HG03139 (cell line): ENCODE results near the gene LRRN3.

Experiments used
- ATAC-seq: cut with Tn5 transposase; IDR thresholded peaks from one replicate; pipeline ENCODE4 v1.9.1; 2021; ENCODE audit not compliant: unreplicated experiment

The LRRN3 gene

GRCh38 chr7:111162692-111163091 is 71.8 kb downstream of the LRRN3 start:
- ATAC-seq = no peak

- ATAC-seq = no peak
Measured at GRCh38 chr7:111164442-111164841, 73.5 kb downstream of the LRRN3 start.

DNA sequence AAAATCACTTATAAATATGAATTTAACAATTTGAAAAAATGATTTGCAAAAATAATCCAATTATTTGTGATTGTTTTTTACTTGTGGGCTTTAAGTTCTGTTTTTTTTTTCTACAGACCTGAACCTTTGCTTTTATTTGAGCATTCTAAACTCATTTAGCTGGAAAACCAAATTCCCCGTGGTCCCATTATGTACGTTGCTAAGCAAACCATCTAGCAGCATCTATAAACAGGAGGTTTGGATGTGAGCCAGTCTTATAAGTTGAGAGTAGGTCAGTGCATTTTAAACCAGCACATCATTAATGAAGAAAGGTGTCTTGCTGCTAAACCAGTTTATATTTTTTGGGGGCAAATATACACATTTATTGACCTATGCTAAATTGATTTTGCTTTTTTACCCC is 77.3 kb downstream of the LRRN3 start:
- ATAC-seq = no peak

- no peak for ATAC-seq
Measured at GRCh38 chr7:111172564-111173257, 81.8 kb downstream of the LRRN3 start.

GRCh38 chr7:111173528-111173927 is 82.6 kb downstream of the LRRN3 start:
- no peak for ATAC-seq

- no peak for ATAC-seq
Measured at GRCh38 chr7:111173990-111174389, 83.1 kb downstream of the LRRN3 start.

DNA sequence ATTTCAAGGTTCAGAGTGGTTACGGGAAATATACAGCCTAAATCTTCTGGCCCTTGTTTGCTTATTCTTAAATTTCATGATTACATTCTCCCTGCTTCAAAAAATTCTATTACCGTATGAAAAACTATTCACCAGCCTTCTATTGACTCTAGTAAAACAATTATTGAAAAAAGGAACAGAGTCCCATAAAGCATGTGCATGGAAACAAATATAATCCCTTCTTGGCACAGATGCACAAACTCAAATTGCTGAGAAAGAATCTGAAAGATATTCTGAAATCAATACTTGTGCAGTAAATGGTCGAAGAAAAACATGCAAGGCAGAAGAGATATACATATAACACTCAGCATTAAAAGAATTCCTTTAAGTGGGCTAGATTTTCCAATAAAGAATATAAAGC is 83.6 kb downstream of the LRRN3 start:
- no peak for ATAC-seq
